DMS153 (cell line): ENCODE results near the gene MCF2L.

ENCODE experiments used
- DNase-seq: peaks from one replicate; lab custom pipeline; 2025; lab: John Stamatoyannopoulos, UW

Gene MCF2L

DNA sequence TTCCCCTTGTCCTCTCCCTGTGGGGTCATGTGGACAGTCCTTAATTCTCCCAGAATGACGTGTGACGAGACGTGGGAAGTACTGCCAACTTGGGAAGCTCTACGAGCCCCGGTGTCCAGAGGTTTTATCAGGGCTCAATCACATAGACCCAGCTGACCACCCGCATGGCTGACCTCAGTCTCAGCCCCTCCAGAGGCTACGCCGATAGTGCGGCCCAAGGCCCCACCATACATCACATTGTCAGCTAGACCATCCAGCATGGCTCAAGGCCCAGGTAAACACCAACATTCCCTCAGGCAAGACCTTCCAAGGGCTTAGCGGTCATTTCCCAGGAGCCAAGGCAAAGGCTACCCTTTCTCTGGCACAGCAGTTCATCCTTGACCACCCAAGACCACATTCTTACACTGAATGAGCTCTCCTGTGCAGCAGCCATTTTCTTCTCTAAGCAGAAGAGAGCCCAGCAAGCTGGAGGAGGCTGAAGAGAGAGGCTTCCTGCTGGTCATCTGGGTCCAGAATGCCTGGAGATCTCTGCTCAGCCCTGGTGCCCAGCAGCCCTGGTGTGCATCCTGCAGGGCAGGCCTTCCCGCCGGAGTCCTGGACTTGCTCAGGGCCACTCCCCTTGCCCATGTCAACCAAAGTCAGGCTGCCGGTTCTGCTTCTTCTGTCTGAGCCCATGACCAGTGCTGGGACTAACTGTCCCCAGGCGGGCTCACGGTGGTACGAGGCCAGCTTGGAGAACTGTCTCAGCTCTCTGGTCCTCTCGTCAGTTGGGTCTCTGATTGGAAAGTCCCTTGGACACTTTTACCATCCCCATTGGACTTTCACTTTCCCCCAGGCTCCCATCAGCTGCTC lies 145.7 kb downstream of the MCF2L start:
- no peak for DNase-seq

DNA sequence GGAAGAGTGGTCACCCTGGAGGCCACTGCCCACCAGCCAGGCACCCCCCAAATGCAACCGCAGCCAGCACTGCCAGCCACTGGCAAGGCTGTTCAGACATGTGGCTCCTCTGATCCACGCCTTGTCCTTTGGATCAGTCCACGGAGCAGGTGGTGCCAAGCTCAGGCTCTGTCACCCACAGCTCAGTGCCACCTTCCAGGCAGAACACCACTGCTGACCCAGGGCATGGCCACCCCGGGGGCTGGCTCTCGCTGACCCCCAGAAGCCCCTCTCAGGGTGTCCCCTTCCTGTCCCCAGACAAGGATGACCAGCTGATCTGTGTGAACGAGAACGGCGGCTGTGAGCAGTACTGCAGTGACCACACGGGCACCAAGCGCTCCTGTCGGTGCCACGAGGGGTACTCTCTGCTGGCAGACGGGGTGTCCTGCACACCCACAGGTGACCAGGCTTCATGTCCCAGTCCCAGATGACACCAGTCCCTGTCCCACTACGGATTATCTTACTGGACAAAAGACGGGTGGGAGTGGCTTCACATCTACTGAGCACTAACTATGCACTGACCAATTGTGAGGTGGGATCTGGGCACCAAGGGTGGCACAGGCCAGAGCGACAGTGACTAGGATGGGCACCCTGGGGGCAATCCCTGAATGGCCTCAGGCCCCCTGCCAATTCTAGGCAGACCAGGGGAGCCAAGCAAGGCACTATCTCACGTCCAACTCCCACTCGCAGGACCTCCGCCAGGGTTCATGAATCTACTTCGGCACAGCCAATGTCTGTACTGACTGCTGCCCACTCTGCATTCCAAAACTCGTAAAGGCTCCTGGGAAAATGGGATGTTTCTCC lies 146.6 kb downstream of the MCF2L start:
- DNase-seq: no peak

- DNase-seq: no peak
These were observed 147.3 kb downstream of the MCF2L start for GRCh38 chr13:113116206-113116800.

DNA sequence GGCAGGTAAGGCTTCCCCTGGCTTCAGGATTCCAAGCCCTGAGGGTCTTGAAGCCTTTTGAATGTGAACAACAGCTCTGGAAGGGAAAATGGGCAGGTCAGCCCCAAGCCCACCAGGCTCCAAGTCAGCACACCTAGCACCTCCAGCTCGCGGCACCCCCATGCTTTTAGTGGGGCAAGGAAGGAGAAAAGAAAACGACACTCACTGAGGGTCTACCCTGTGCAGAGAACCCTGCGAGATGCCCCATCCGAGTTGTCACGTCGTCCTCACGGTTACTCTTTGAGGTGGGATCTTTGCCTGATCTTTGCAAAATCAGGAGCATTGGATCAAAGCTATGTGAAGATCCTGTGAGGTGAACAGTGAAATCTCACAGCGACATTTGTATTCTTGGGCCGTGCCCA lies 147.9 kb downstream of the MCF2L start:
- DNase-seq: no peak

DNA sequence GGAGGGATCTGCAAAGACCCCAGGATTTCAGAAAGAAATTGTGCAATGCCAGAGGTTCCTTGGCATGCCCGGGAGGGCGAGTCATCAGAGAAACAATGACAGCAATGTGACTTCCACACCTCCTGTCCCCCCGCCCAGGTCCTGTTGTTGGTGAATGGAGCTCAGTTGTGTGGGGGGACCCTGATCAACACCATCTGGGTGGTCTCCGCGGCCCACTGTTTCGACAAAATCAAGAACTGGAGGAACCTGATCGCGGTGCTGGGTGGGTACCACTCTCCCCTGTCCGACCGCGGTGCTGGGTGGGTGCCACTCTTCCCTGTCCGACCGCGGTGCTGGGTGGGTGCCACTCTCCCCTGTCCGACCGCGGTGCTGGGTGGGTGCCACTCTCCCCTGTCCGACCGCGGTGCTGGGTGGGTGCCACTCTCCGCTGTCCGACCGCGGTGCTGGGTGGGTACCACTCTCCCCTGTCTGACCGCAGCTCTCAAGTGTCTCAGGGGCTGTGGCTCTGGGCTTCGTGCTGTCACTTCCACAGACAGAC lies 148.4 kb downstream of the MCF2L start:
- no peak for DNase-seq

- no peak for DNase-seq
These were observed 148.9 kb downstream of the MCF2L start for GRCh38 chr13:113117911-113118260.

- DNase-seq: no peak
These were observed 149.4 kb downstream of the MCF2L start for GRCh38 chr13:113118261-113119021.

- no peak for DNase-seq
These were observed 150.3 kb downstream of the MCF2L start for GRCh38 chr13:113119166-113119821.

- DNase-seq: no peak
These were observed 150.8 kb downstream of the MCF2L start for GRCh38 chr13:113119822-113120189.

DNA sequence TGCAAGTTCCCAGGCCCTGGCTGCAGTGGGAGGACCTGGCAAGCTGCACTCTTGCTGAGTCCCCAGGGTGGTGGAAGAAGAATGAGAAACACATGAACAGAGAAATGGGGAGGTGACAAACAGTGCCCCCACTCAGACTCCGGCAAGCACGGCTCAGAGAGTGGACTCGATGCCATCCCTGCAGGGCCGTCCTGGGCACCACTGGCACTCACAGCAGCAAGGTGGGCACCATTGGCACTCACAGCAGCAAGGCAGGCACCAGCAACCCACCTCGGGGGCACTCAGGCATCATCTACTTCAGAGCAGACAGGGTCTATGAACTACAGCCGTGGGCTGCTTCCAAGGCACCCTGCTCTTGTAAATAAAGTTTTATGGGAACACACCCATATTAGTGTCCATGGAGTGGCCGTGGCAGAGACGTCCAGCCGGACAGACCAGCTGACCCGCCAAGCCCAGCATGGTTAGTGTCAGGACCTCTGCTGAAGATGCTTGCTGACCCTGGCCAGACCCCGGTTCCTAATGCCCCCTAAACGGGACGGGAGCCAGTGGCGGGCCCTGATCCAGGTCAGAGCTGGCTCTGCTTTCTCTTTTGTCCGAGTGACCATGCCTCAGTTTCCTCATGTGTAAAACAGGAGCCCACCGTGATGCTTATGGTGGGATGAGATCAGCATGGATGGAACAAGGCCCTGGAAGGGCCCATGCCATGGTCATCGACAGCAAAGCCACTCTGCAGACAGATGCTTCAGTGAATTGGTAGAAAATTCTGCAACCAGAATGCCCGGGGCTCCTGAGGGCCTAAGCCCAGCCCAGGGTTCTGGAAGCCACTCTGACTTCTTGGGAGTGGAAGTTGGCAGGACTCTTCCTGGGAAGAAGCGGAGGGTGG lies 151.5 kb downstream of the MCF2L start:
- no peak for DNase-seq

- no peak for DNase-seq
These were observed 152.3 kb downstream of the MCF2L start for GRCh38 chr13:113121183-113121927.

GRCh38 chr13:113121928-113122471 lies 153.0 kb downstream of the MCF2L start:
- no peak for DNase-seq

DNA sequence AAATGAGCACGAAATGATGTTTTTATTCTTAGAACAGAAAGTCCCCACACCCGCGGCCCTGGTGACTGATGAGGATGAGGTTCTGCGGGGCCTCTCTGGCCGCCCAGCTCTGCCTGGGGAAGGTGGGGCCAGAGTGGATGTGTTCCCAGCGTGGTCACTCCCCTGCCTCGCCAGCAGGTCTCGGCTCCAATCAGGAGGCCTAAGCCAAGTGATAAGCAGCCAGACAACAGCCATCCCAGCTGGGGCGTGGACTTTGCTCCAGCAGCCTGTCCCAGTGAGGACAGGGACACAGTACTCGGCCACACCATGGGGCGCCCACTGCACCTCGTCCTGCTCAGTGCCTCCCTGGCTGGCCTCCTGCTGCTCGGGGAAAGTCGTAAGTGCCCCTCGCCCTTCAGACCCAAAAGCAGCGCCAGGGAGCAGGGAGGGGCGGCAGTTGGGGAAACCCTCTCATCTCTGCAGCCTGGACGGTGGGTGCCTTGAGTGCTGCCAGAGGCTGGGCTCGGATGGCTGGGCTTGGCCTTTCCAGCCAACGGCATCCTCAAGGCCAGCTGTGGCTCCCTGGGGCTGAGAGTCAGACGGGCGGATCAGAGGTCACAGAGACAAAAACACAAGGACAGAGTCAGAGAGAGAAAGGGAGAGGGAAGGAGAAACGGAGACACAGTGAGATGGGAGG lies 153.7 kb downstream of the MCF2L start, which contains the start of gene F10:
F10 (plus strand) TSS at position 250 of the 676 bp plus-strand sequence; CDS start at position 307, 57 bp downstream.
- no peak for DNase-seq

GRCh38 chr13:113123226-113124201 lies 154.5 kb downstream of the MCF2L start:
- no peak for DNase-seq

GRCh38 chr13:113124211-113124970 lies 155.4 kb downstream of the MCF2L start:
- no peak for DNase-seq

- no peak for DNase-seq
These were observed 156.7 kb downstream of the MCF2L start for GRCh38 chr13:113125506-113126264.
